HPDE6-E6E7 (cell line): ENCODE measurements around the gene DHRSX.
"Not testable (repeated sequence)": the region's sequence is repeated elsewhere in the genome, so short reads cannot be mapped to it uniquely, and the experiment has no call there.

Experiments used
- DNase-seq: peaks from one replicate; pipeline ENCODE4 v3.0.0; 2011; ENCODE audit warnings: missing footprints; ENCODE audit errors: extremely low spot score

Gene DHRSX

GRCh38 chrX:2265658-2266444 is 234.9 kb downstream of the DHRSX start:
- DNase-seq = not testable (repeated sequence)

DNA sequence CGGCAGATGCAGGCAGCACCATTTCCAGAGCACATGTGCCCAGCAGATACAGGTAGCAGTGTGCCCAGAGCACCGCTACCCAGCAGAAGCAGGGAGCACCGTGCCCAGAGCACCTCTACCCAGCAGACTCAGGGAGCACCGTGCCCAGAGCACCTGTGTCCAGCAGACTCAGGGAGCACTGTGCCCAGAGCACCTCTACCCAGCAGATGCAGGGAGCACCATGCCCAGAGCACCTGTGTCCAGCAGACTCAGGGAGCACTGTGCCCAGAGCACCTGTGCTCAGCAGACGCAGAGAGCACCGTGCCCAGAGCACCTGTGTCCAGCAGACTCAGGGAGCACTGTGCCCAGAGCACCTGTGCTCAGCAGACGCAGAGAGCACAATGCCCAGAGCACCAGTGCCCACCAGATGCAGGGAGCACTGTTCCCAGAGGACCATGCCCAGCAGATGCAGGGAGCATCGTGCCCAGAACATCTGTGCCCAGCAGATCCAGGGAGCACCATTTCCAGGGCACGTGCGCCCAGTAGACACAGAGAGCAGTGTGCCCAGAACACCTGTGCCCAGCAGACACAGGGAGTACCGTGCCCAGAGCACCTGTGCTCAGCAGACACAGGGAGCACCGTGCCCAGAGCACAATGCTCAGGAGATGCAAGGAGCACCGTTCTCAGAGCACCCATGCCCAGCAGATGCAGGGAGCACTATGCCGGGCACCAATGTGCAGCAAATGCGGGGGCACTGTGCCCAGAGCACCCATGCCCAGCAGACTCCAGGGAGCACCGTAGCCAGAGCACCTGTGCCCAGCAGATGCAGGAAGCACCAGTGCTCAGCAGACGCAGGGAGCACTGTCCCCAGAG is 236.4 kb downstream of the DHRSX start:
- DNase-seq = no peak

GRCh38 chrX:2263203-2263602 is 237.6 kb downstream of the DHRSX start:
- no peak for DNase-seq

DNA sequence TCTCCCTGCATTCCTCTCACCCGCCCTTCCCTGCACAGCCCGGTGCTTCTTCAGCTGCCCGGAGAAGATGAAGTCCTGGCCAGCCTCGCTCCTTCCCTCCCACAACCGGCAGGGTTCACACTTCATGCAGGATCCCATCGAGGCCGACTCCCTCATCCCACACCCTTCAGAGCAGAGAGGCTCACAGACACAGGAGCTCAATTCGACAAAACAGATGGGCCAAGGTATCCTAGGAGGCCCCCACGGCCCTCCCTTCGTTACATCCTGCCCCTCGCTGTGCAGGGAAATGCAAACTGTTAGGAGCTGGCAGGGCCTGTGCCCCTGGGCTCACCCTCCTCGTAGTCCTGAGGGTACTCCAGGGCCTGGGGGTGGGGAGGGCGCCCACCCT is 238.1 kb downstream of the DHRSX start:
- DNase-seq = no peak

- DNase-seq = no peak
Observed at GRCh38 chrX:2261831-2262667, 238.7 kb downstream of the DHRSX start.

GRCh38 chrX:2252331-2253065 is 248.3 kb downstream of the DHRSX start:
- no peak for DNase-seq

GRCh38 chrX:2251211-2251610 is 249.6 kb downstream of the DHRSX start:
- no peak for DNase-seq

- no peak for DNase-seq
Observed at GRCh38 chrX:2243913-2244460, 256.8 kb downstream of the DHRSX start.

DNA sequence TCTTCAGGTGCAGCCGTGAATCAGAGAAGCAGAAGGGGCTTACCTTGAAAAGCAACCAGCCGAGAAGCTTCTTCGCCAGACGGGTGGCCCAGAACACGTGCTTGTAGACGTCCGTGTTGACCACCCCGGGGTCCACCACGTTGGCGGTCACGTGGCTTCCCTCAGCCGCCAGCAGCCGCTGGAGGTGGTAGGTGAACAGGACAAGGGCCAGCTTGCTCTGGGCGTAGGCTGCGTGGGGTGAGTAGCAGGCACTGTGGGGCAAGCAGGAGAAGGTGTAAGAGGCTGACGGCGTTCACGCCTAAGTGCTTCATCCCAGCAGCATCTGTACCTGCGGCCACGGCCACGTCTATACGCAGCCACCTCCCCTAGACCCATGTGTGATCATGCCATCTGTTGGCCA is 257.8 kb downstream of the DHRSX start:
- no peak for DNase-seq

DNA sequence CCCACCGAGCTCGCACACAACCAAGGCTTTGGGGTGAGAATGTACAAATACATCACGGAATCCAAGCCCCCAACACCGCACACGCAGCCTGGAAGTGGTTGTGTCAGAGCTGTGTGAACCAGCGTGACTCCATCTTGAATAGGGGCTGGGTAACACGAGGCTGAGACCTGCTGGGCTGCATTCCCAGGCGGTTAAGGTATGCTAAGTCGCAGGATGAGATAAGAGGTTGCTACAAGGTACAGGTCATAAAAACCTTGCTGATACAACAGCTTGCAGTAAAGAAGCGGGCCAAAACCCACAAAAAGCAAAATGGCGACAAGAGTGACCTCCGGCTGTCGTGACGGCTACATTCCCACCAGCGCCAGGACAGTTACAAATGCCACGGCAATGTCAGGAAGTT is 258.4 kb downstream of the DHRSX start:
- DNase-seq = no peak

DNA sequence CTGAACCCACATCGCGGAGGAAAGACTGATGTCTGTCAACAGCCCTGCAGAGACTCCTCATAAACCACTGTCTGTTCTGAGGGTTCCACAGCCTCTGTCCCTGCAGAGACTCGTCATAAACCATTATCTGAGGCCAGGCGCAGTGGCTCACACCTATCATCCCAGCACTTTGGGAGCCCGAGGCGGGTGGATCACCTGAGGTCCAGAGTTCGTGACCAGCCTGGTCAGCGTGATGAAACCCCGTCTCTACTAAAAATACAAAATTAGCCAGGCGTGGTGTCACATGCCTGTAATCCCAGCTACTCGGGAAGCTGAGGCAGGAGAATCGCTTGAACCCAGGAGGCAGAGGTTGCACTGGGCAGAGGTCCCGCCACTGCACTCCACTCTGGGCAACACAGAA is 259.3 kb downstream of the DHRSX start:
- not testable (repeated sequence) for DNase-seq

- not testable (repeated sequence) for DNase-seq
Observed at GRCh38 chrX:2240761-2241160, 260.0 kb downstream of the DHRSX start.

GRCh38 chrX:2237976-2238375 is 262.8 kb downstream of the DHRSX start:
- no peak for DNase-seq

DNA sequence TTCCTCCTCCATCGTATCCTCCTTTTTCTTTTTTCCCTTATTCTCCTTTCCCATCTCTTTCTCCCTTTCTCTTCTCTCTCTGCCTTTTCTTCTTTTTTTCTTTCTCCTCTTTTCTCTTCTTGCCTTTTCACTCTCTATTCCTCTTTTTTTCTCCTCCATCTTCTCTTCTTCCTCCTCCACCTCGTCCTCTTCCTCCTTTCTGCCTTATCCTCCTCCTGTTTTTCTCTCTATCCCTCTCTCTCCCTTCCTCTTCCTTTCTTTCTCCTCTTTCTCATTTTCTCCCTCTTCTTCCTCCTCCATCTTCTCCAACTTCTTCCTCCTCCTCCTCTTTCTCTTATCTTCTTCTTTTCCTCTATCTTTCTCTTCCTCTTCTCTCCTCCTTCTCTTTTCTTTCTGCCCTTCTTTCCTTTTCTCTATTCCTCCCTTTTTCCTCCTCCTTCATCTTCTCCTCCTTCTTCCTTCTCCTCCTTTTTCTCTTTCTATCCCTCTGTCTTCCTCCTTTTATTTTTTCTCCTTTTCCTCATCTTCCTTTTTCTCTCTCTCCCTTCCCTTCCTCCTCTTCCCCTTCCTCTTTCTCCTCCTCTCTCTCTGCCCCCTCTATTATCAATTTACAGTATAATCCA is 269.1 kb downstream of the DHRSX start:
- DNase-seq = no peak

- no peak for DNase-seq
Observed at GRCh38 chrX:2230457-2230856, 270.3 kb downstream of the DHRSX start.

- DNase-seq = no peak
Observed at GRCh38 chrX:2228536-2228935, 272.2 kb downstream of the DHRSX start.

- no peak for DNase-seq
Observed at GRCh38 chrX:2226906-2227656, 273.7 kb downstream of the DHRSX start.

DNA sequence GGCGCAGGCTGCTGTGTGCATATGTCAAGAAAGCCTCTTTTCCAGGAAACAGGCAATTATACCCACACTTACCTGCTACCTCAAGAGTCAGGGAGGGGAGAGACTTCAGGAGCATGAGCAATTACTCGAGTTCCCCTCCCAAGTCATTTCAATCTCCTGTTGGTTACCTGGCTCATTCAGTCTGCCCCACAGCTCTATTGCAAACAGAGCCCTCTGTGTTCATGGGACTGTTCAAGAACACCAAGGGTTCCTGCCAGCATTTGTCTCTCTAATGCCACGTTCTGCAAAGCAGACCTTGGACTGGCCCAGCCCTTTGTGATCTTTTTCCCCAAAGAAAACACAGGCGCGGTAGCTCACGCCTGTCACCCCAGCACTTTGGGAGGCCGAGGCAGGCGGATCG is 274.6 kb downstream of the DHRSX start:
- no peak for DNase-seq

GRCh38 chrX:2224597-2225235 is 276.1 kb downstream of the DHRSX start:
- no peak for DNase-seq
